ENCODE measurements around the gene XRCC4. TPM values are rescaled to one million over a fixed set of nuclear protein-coding genes. Genes with fewer than 3 reads are reported as not detected.

XRCC4 gene
- total and polyA plus RNA-seq, 7 donors = 4.6 to 11.3 (median 7.6) TPM

- Histone ChIP-seq H3K4me3 (no peak overlapping the region), H3K27ac (no peak overlapping the region), H3K9me3 (no peaks in the 10 kb centered on the region), H3K27me3 (no peaks in the 10 kb centered on the region), H3K36me3 (no peaks in the 10 kb centered on the region), H3K4me1 (no peaks in the 10 kb centered on the region)
- 94 to 95% methylated on average over 3 of the region's 3 CpGs for WGBS, 2 donors
- intact Hi-C loops (cut with DNase I) = no loop called here
- DNase-seq = no peak
- TF ChIP-seq EP300 (IDR thresholded peaks at IDR 0.05) = no peak
- TF ChIP-seq CTCF (IDR thresholded peaks at IDR 0.05) = no peak
- TF ChIP-seq POLR2AphosphoS5 (IDR thresholded peaks at IDR 0.05) = no peak
- no peak for TF ChIP-seq POLR2A (IDR thresholded peaks at IDR 0.05)
Observed at GRCh38 chr5:83245037-83245436, 167.7 kb downstream of the XRCC4 start.

- Histone ChIP-seq H3K27me3 (no peaks in the 10 kb centered on the region), H3K27ac (no peak overlapping the region), H3K4me1 (no peaks in the 10 kb centered on the region), H3K9me3 (no peaks in the 10 kb centered on the region), H3K36me3 (no peaks in the 10 kb centered on the region), H3K4me3 (no peak overlapping the region)
- WGBS, 2 donors = 91% methylated on average over 1 of the region's 1 CpG
- TF ChIP-seq POLR2AphosphoS5 (IDR thresholded peaks at IDR 0.05) (no peak), POLR2A (IDR thresholded peaks at IDR 0.05) (no peak), EP300 (IDR thresholded peaks at IDR 0.05) (no peak), CTCF (IDR thresholded peaks at IDR 0.05) (no peak)
- no peak for DNase-seq
- intact Hi-C loops (cut with DNase I) = no loop called here
Observed at GRCh38 chr5:83246071-83246470, 168.7 kb downstream of the XRCC4 start.

GRCh38 chr5:83249156-83249555 lies 171.8 kb downstream of the XRCC4 start:
- TF ChIP-seq EP300 (IDR thresholded peaks at IDR 0.05) = no peak
- no peak for TF ChIP-seq POLR2A (IDR thresholded peaks at IDR 0.05)
- no peak for TF ChIP-seq POLR2AphosphoS5 (IDR thresholded peaks at IDR 0.05)
- no peak for TF ChIP-seq CTCF (IDR thresholded peaks at IDR 0.05)
- 86 to 93% methylated on average over 4 of the region's 4 CpGs for WGBS, 2 donors
- no peak for DNase-seq
- peaks cover 0 to 3% (median 0%) of the 10 kb centered on the region in 4 donors for H3K4me1 ChIP-seq
- H3K27me3 ChIP-seq = no peaks in the 10 kb centered on the region
- intact Hi-C loops (cut with DNase I) = no loop called here
- H3K9me3 ChIP-seq = no peaks in the 10 kb centered on the region
- H3K36me3 ChIP-seq = no peaks in the 10 kb centered on the region
- no peak overlapping the region for H3K27ac ChIP-seq
- H3K4me3 ChIP-seq = no peak overlapping the region

GRCh38 chr5:83251849-83252248 lies 174.5 kb downstream of the XRCC4 start:
- H3K4me1 ChIP-seq = peaks cover 0 to 3% (median 0%) of the 10 kb centered on the region in 4 donors
- TF ChIP-seq POLR2AphosphoS5 (IDR thresholded peaks at IDR 0.05) (no peak), EP300 (IDR thresholded peaks at IDR 0.05) (no peak), POLR2A (IDR thresholded peaks at IDR 0.05) (no peak), CTCF (IDR thresholded peaks at IDR 0.05) (no peak)
- WGBS, 2 donors = 92 to 95% methylated on average over 1 of the region's 1 CpG
- H3K36me3 ChIP-seq = no peaks in the 10 kb centered on the region
- H3K4me3 ChIP-seq = no peak overlapping the region
- no peak for DNase-seq
- no peaks in the 10 kb centered on the region for H3K9me3 ChIP-seq
- H3K27me3 ChIP-seq = no peaks in the 10 kb centered on the region
- intact Hi-C loops (cut with DNase I) = no loop called here
- H3K27ac ChIP-seq = no peak overlapping the region

- Histone ChIP-seq H3K27me3 (no peaks in the 10 kb centered on the region), H3K27ac (no peak overlapping the region), H3K9me3 (no peaks in the 10 kb centered on the region), H3K4me3 (no peak overlapping the region), H3K36me3 (no peaks in the 10 kb centered on the region), H3K4me1 (peaks cover 0 to 3% (median 0%) of the 10 kb centered on the region in 4 donors)
- intact Hi-C loops (cut with DNase I) = no loop called here
- DNase-seq = no peak
- no peak for TF ChIP-seq CTCF (IDR thresholded peaks at IDR 0.05)
- TF ChIP-seq POLR2A (IDR thresholded peaks at IDR 0.05) = no peak
- no peak for TF ChIP-seq POLR2AphosphoS5 (IDR thresholded peaks at IDR 0.05)
- no peak for TF ChIP-seq EP300 (IDR thresholded peaks at IDR 0.05)
- WGBS, 2 donors = 87 to 92% methylated on average over 2 of the region's 2 CpGs
Observed at GRCh38 chr5:83253720-83254119, 176.4 kb downstream of the XRCC4 start.

Data from sigmoid colon (tissue), 7 donors.